Esophagus squamous epithelium (tissue), 4 donors: ENCODE measurements around the gene HMCN2.

Experiments
- POLR2A ChIP-seq, 4 donors: fragments of 450-650 bp; IDR thresholded peaks; one replicate each; pipeline ENCODE4 v1.6.1; 2017; ENCODE audit warnings: antibody characterized with exemption in 4 of 4, mild to moderate bottlenecking in 4 of 4, moderate library complexity in 3 of 4
- TF ChIP-seq, protein P1 (sequence below), 6 experiments: fragments of 450-650 bp in 4 of 6; fragments of 200-600 bp in 2 of 6; sonication (generic) in 2 of 6; IDR thresholded peaks; one replicate each; pipeline ENCODE4 v1.5.1; 2016 to 2019; ENCODE audit warnings: antibody characterized with exemption in 6 of 6, mild to moderate bottlenecking in 4 of 6, moderate library complexity in 4 of 6

DNA sequence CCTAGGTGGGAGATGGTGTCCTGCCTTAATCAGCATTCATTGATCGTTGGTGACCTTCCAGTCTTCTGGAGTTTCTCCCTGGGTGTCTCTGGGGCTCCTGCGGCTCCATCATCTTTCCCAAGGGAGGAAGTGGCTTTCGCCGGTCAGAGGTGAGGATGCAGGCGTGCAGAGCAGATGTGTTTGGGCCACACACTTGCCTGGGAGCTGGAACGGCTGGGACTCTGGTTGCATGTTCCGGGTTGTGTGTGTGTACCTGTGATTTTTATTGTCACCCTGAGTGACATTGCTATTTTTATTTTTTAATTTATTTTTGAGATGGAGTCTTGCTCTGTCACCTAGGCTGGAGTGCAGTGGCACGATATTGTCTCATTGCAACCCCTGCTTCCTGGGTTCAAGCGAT lies 9.6 kb downstream of the HMCN2 start:
- TF ChIP-seq, protein P1, sequence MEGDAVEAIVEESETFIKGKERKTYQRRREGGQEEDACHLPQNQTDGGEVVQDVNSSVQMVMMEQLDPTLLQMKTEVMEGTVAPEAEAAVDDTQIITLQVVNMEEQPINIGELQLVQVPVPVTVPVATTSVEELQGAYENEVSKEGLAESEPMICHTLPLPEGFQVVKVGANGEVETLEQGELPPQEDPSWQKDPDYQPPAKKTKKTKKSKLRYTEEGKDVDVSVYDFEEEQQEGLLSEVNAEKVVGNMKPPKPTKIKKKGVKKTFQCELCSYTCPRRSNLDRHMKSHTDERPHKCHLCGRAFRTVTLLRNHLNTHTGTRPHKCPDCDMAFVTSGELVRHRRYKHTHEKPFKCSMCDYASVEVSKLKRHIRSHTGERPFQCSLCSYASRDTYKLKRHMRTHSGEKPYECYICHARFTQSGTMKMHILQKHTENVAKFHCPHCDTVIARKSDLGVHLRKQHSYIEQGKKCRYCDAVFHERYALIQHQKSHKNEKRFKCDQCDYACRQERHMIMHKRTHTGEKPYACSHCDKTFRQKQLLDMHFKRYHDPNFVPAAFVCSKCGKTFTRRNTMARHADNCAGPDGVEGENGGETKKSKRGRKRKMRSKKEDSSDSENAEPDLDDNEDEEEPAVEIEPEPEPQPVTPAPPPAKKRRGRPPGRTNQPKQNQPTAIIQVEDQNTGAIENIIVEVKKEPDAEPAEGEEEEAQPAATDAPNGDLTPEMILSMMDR (IDR thresholded peaks at IDR 0.05): no peak
- no peak for TF ChIP-seq POLR2A (IDR thresholded peaks at IDR 0.05)
